Naive thymus-derived CD8-positive, alpha-beta T cell (primary cell): ENCODE data around the gene OSBPL7. TPM values are rescaled to one million over a fixed set of nuclear protein-coding genes. Genes with fewer than 3 reads are reported as not detected.

Experiments used
- ATAC-seq, 2 donors: fragments of 150-1000 bp; cut with Tn5 transposase in 1 of 2; sonication (Bioruptor Pico), chemical (Tn5 transposase) in 1 of 2; 1 replicate in 1 of 2; 2 replicates in 1 of 2; pipeline ENCODE4 v1.10.0; 2021; ENCODE audit warnings: mild to moderate bottlenecking in 2 of 2, moderate library complexity in 2 of 2
- POLR2A ChIA-PET: fragments of 350-600 bp; sonication (Branson Sonifier 250); formaldehyde crosslinking; loops from one replicate; lab custom pipeline; 2021; ENCODE audit warnings: antibody characterized with exemption; lab: Charles Lee
- DNase-seq, 10 donors: peaks; one replicate each; pipeline versions ENCODE4 v3.0.0 to v3.0.0-alpha.2; 2020 to 2022
- H3K27ac Mint-ChIP-seq, 10 donors: one replicate each; pipeline ENCODE4 v1.8.0; 2020 to 2022; ENCODE audit warnings: mild to moderate bottlenecking in 10 of 10, mixed read lengths in 10 of 10, moderate library complexity in 4 of 10, inconsistent platforms in 1 of 10
- H3K27me3 Mint-ChIP-seq, 5 donors: one replicate each; pipeline ENCODE4 v1.8.0; 2021 to 2022; ENCODE audit warnings: mixed read lengths in 5 of 5
- H3K36me3 Mint-ChIP-seq, 3 donors: one replicate each; pipeline ENCODE4 v1.8.0; 2020 to 2022; ENCODE audit warnings: mixed read lengths in 3 of 3, mild to moderate bottlenecking in 2 of 3, inconsistent platforms in 1 of 3
- H3K4me1 Mint-ChIP-seq, 4 donors: one replicate each; pipeline ENCODE4 v1.8.0; 2021 to 2022; ENCODE audit warnings: mixed read lengths in 4 of 4
- H3K4me3 Mint-ChIP-seq, 10 donors: one replicate each; pipeline ENCODE4 v1.8.0; 2020 to 2022; ENCODE audit warnings: mild to moderate bottlenecking in 10 of 10, mixed read lengths in 10 of 10, moderate library complexity in 6 of 10, inconsistent platforms in 1 of 10
- H3K9me3 Mint-ChIP-seq, 9 donors: one replicate each; pipeline ENCODE4 v1.8.0; 2020 to 2022; ENCODE audit warnings: mixed read lengths in 9 of 9, mild to moderate bottlenecking in 3 of 9, inconsistent platforms in 1 of 9, moderate library complexity in 1 of 9
- polyA plus RNA-seq, 3 donors: library from polyadenylated mRNA; unstranded; fragments of 300-500 nt; fragmentation: Illumina TruSeq; gene quantifications; one replicate each; pipeline ENCODE4 v1.2.3, GENCODE V29; 2021
- total RNA-seq, 8 experiments: library from RNA in 2 of 8; stranded (reverse) in 2 of 8; gene quantifications; one replicate each; pipeline ENCODE4 v1.2.3 and lab custom pipeline; 2021 to 2026

The OSBPL7 gene
- total and polyA plus RNA-seq, 5 experiments from 2014 or later, result 3.6 to 48.1 (median 6.8) TPM

- peaks cover 0 to 10% (median 3%) of the 10 kb centered on the region in 5 donors for H3K27me3 Mint-ChIP-seq
- DNase-seq (no peak), ATAC-seq (no peak)
- peaks cover 0 to 3% (median 0%) of the 10 kb centered on the region in 4 donors for H3K4me1 Mint-ChIP-seq
- POLR2A ChIA-PET, result interaction anchor here (0.6 kb wide), 1 partner anchor 300 kb away, joined by 4 read pairs; the partner anchor contains the start of gene CBX1
- H3K4me3 Mint-ChIP-seq, result no peak overlapping the region
- peak overlapping the region in 1 of 10 donors; percentile 90 for H3K27ac Mint-ChIP-seq
- H3K36me3 Mint-ChIP-seq, result peaks cover 0 to 6% (median 0%) of the 10 kb centered on the region in 3 donors
- H3K9me3 Mint-ChIP-seq, result no peaks in the 10 kb centered on the region
Measured at GRCh38 chr17:47801906-47802305, 19.7 kb downstream of the OSBPL7 start.

GRCh38 chr17:47801176-47801765 lies 20.3 kb downstream of the OSBPL7 start:
- H3K27me3 Mint-ChIP-seq, result peaks cover 0 to 10% (median 3%) of the 10 kb centered on the region in 5 donors
- ATAC-seq (no peak), DNase-seq (no peak)
- POLR2A ChIA-PET, result interaction anchor here (0.6 kb wide), 1 partner anchor 300 kb away, joined by 4 read pairs; the partner anchor contains the start of gene CBX1
- H3K9me3 Mint-ChIP-seq, result no peaks in the 10 kb centered on the region
- no peak overlapping the region for H3K27ac Mint-ChIP-seq
- H3K36me3 Mint-ChIP-seq, result peaks cover 0 to 1% (median 0%) of the 10 kb centered on the region in 3 donors
- peaks cover 0 to 3% (median 0%) of the 10 kb centered on the region in 4 donors for H3K4me1 Mint-ChIP-seq
- no peak overlapping the region for H3K4me3 Mint-ChIP-seq

- H3K27me3 Mint-ChIP-seq, result peaks cover 0 to 10% (median 3%) of the 10 kb centered on the region in 5 donors
- no peaks in the 10 kb centered on the region for H3K9me3 Mint-ChIP-seq
- H3K4me3 Mint-ChIP-seq, result no peak overlapping the region
- no peak for ATAC-seq
- H3K4me1 Mint-ChIP-seq, result peaks cover 0 to 3% (median 0%) of the 10 kb centered on the region in 4 donors
- no peak for DNase-seq
- POLR2A ChIA-PET, result no interaction called here
- H3K27ac Mint-ChIP-seq, result no peak overlapping the region
- H3K36me3 Mint-ChIP-seq, result no peaks in the 10 kb centered on the region
Measured at GRCh38 chr17:47800686-47801085, 20.9 kb downstream of the OSBPL7 start.

GRCh38 chr17:47797797-47798196 lies 23.8 kb downstream of the OSBPL7 start:
- Mint-ChIP-seq H3K4me3 (no peak overlapping the region), H3K4me1 (peaks cover 0 to 3% (median 0%) of the 10 kb centered on the region in 4 donors), H3K27me3 (peaks cover 10 to 28% (median 14%) of the 10 kb centered on the region in 5 donors), H3K27ac (no peak overlapping the region), H3K36me3 (no peaks in the 10 kb centered on the region), H3K9me3 (no peaks in the 10 kb centered on the region)
- ATAC-seq (no peak), DNase-seq (no peak)
- POLR2A ChIA-PET, result no interaction called here

GRCh38 chr17:47792979-47793378 lies 28.6 kb downstream of the OSBPL7 start:
- DNase-seq, result no peak
- no peak for ATAC-seq
- POLR2A ChIA-PET, result no interaction called here
- peaks cover 0 to 13% (median 6%) of the 10 kb centered on the region in 4 donors for H3K4me1 Mint-ChIP-seq
- H3K27ac Mint-ChIP-seq, result no peak overlapping the region
- H3K4me3 Mint-ChIP-seq, result no peak overlapping the region
- peaks cover 0 to 12% (median 0%) of the 10 kb centered on the region in 3 donors for H3K36me3 Mint-ChIP-seq
- peaks cover 25 to 61% (median 49%) of the 10 kb centered on the region in 5 donors for H3K27me3 Mint-ChIP-seq
- no peaks in the 10 kb centered on the region for H3K9me3 Mint-ChIP-seq

GRCh38 chr17:47792457-47792856 lies 29.1 kb downstream of the OSBPL7 start:
- DNase-seq, result no peak
- Mint-ChIP-seq H3K4me1 (peaks cover 0 to 13% (median 6%) of the 10 kb centered on the region in 4 donors), H3K27ac (no peak overlapping the region), H3K27me3 (peaks cover 23 to 65% (median 49%) of the 10 kb centered on the region in 5 donors), H3K36me3 (peaks cover 0 to 12% (median 0%) of the 10 kb centered on the region in 3 donors), H3K9me3 (no peaks in the 10 kb centered on the region), H3K4me3 (no peak overlapping the region)
- POLR2A ChIA-PET, result no interaction called here
- ATAC-seq, result no peak

GRCh38 chr17:47791025-47791424 lies 30.6 kb downstream of the OSBPL7 start:
- Mint-ChIP-seq H3K9me3 (no peaks in the 10 kb centered on the region), H3K27ac (no peak overlapping the region), H3K4me1 (peaks cover 0 to 13% (median 6%) of the 10 kb centered on the region in 4 donors), H3K27me3 (peaks cover 23 to 69% (median 52%) of the 10 kb centered on the region in 5 donors), H3K36me3 (peaks cover 0 to 12% (median 0%) of the 10 kb centered on the region in 3 donors), H3K4me3 (peak overlapping the region in 7 of 10 donors; percentile 16 to 71 (median 51))
- POLR2A ChIA-PET, result no interaction called here
- ATAC-seq (no peak), DNase-seq (no peak)

- POLR2A ChIA-PET, result no interaction called here
- peak overlapping the region; percentile 25 to 78 (median 69) for H3K4me3 Mint-ChIP-seq
- H3K4me1 Mint-ChIP-seq, result peaks cover 0 to 13% (median 6%) of the 10 kb centered on the region in 4 donors
- DNase-seq (peak in 7 of 10 donors; percentile 20 to 39 (median 27)), ATAC-seq (peak; percentile 81 to 93)
- peaks cover 0 to 12% (median 0%) of the 10 kb centered on the region in 3 donors for H3K36me3 Mint-ChIP-seq
- H3K27me3 Mint-ChIP-seq, result peaks cover 26 to 76% (median 55%) of the 10 kb centered on the region in 5 donors
- no peak overlapping the region for H3K27ac Mint-ChIP-seq
- no peaks in the 10 kb centered on the region for H3K9me3 Mint-ChIP-seq
Measured at GRCh38 chr17:47789611-47790561, 31.7 kb downstream of the OSBPL7 start.

GRCh38 chr17:47785538-47786123 lies 36.0 kb downstream of the OSBPL7 start:
- no peaks in the 10 kb centered on the region for H3K9me3 Mint-ChIP-seq
- DNase-seq, result no peak
- peaks cover 0 to 10% (median 0%) of the 10 kb centered on the region in 3 donors for H3K36me3 Mint-ChIP-seq
- H3K4me3 Mint-ChIP-seq, result no peak overlapping the region
- H3K4me1 Mint-ChIP-seq, result peaks cover 0 to 11% (median 6%) of the 10 kb centered on the region in 4 donors
- H3K27me3 Mint-ChIP-seq, result peaks cover 27 to 75% (median 45%) of the 10 kb centered on the region in 5 donors
- ATAC-seq, result no peak
- POLR2A ChIA-PET, result no interaction called here
- H3K27ac Mint-ChIP-seq, result no peak overlapping the region

- no peak for DNase-seq
- Mint-ChIP-seq H3K4me3 (no peak overlapping the region), H3K9me3 (no peaks in the 10 kb centered on the region), H3K36me3 (no peaks in the 10 kb centered on the region), H3K27ac (peak overlapping the region in 1 of 10 donors; percentile 7), H3K27me3 (peaks cover 24 to 64% (median 47%) of the 10 kb centered on the region in 5 donors), H3K4me1 (peaks cover 0 to 2% (median under 1%) of the 10 kb centered on the region in 4 donors)
- POLR2A ChIA-PET, result no interaction called here
- no peak for ATAC-seq
Measured at GRCh38 chr17:47781397-47781796, 40.2 kb downstream of the OSBPL7 start.

GRCh38 chr17:47778184-47778635 lies 43.4 kb downstream of the OSBPL7 start:
- ATAC-seq (no peak), DNase-seq (no peak)
- peaks cover 0 to 5% (median 4%) of the 10 kb centered on the region in 3 donors for H3K36me3 Mint-ChIP-seq
- peak overlapping the region in 1 of 10 donors; percentile 12 for H3K4me3 Mint-ChIP-seq
- H3K27ac Mint-ChIP-seq, result no peak overlapping the region
- peaks cover 0 to 5% (median 0%) of the 10 kb centered on the region in 9 donors for H3K9me3 Mint-ChIP-seq
- POLR2A ChIA-PET, result no interaction called here
- peaks cover 0 to 2% (median under 1%) of the 10 kb centered on the region in 4 donors for H3K4me1 Mint-ChIP-seq
- H3K27me3 Mint-ChIP-seq, result peaks cover 25 to 62% (median 46%) of the 10 kb centered on the region in 5 donors
